ENCODE data around the gene KDM5B.
"Not testable (repeated sequence)": the region's sequence is repeated elsewhere in the genome, so short reads cannot be mapped to it uniquely, and the experiment has no call there.

Gene KDM5B

DNA sequence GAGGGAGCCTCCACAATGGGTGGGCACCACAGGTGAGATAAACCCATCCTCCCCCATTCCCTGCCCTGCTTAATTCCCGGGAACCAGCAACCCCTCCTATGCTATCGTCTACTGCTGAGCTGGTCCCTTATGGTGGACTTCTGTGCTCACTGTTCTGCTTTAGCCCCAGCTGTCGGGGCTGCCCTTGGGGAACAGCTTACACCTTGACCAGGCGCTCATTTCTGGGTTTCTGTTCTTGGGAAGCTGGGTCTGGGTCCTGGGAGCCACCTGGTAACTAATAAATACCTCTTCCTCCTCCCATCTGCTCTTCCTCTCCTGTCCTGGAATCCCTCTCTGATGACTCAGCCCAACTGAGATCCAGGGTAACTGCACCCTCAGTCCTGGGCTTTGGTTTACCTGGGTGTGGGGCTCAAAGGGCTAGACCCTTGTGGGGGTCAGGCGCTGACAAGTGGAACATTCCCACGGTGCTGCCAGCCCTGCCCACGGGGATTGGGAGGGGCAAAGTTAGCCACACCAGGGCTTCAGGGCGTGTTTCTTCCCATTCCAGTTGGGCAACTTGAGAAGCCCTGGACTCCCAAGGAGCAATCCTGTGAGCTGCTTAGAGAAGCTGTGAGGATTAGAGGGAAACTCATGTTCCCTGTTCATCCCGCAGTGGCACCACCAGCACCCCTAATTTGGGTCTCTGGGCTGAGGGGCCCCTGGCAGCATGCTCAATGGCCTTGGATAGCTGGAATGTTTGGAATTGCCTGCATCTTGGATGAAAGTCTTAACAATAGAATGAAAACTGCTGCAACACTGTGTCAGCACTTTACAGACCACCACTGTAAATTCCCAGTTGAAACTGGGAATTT, 4.2 kb upstream of the KDM5B start:
- no peak for DNase-seq

DNA sequence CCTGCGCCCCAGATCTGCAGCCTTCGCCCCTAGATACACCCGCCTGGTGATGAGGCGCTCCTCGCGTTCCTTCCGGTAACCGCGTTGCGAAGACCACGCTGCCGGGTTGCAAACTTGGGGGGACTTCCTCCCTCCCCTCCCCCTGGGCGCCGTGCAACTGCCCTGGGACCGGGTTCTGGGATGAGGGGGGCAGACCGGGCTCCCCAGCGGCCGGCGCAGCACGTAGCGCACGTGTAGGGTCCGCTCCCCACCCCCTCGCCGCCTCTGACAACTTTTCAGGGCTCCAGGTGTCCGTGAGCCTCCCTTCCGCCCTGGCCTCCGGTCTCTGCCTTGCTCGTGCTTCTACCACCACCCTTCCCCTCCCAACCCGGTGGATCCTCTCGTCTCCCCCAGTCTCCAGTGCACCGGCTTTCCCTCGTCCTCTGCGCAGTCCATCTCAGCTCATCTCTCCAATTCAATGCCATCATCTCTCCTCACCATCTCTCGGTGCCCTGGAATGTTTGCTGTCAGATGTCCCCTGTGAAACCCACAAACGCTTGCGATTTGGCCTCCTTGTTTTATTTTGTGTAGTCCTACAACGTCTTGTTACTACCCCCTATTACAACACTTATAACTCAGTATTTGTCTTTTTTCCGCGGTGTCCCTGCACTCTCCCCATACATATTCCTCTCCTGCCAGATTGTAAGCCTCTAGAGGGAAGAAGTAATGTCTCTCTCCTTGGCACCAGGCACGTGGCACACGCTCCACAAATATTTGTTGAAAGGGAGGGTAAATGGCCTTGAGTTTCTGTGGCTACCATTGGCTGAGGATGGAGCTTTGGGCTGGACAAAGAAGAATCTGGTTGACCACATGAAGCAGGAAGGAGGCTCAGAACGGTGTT, 3.3 kb upstream of the KDM5B start:
- no peak for DNase-seq

DNA sequence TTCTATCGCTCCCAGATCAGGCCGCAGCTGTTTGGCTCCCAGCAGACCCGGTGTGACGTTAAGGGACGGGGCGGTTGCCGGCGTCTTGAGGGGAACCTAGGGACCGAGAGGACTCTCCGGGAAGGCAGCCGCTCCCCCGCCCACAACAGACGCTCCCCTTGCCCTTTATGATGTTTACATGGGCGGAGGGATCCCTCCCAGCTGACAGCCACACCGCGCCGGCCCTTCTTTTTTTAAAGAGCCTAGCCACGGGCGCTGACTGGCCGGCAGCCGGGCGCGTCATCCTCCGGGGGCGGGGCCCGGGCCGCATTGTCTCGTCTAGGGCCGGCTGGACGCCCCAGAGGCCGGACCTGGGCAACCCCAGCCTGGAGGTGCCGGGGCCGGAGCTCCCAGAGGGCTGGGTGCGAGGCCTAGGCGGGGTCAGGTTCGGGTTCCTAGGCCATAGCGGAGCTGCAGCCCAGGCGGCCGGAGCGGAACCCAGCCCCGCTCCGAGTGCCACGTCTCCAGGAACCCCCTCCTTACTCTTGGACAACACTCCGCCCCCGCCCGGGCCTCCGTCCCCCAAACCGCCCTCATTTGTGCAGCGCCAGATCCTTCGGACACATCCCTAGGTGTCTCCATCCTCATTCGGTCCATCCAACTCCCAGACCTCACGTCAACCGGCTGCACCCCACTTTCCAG, 2.5 kb upstream of the KDM5B start, which contains the start of gene PCAT6:
TSS of gene PCAT6 (plus strand) at position 340 of the 681 bp plus-strand sequence.
- peak; percentile 93 for DNase-seq

DNA sequence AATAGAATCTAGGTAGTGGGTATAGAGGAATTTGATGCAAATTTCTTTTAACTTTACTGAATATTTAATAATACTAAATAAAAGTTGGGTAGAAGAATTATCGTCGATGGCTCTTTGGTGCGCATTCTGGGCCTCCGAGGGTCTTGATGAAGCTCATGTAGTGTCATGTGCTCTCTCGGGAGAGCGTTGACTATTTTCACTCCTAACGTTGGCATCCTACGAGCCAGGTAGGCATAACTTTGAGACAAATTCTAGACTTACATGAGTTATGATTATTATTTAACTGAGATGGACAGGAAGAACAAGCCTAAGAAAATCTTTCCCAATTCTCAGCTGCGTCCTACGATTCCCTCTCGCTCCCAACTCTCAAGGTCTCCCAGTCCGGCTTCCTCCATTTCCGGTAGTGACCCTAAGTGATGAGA, 2.0 kb upstream of the KDM5B start:
- no peak for DNase-seq

DNA sequence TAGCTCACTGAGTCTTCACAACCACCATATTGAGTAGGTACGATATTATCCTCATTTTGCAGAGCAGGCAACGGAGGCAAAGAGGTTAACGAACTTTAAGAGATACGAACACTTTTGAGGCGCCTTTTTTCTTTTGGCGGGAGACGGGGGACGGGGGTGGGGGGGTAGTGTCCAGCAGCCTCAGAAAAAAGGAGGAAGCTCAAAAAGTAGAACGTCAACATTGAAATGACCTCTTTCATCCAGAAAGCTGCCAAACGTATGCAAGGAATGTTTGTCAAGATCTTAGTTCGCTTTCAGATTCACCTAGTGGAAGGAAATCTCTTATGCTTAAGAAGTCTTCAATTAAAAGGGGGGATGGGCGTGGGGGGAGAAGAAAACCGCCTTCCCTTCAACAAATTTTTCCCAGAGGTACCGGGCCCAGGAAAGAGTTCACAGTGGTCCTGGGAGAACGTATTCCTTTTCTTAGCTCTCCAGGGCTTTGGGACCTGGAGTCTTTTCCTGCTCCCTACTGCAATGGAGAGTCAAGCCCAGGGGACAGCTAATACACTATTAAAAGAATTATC, 1.5 kb upstream of the KDM5B start:
- no peak for DNase-seq

DNA sequence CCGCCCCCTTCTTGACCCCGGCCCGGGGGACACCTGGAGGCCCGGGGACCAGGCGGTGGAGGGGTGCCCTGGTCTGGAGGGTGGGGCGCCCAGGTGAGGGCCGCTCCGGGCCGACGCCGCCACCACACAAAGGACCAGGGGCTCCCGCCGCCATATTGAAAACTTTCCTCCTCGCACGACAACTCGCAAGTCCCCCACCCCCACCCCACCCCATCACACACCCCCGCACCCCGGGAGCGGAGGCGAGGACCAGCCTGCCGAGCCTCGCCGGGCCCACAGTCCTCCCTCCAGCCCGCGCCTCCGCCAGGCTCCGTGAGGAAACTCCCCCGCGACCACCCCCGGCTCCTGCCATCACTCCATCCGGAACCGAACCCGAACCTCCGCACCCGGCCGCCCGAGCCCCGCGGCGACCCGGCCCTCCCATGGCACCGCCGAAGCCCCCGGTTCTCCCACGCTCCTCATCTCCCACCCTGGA, 733 bp downstream of the KDM5B start:
- no peak for DNase-seq

DNA sequence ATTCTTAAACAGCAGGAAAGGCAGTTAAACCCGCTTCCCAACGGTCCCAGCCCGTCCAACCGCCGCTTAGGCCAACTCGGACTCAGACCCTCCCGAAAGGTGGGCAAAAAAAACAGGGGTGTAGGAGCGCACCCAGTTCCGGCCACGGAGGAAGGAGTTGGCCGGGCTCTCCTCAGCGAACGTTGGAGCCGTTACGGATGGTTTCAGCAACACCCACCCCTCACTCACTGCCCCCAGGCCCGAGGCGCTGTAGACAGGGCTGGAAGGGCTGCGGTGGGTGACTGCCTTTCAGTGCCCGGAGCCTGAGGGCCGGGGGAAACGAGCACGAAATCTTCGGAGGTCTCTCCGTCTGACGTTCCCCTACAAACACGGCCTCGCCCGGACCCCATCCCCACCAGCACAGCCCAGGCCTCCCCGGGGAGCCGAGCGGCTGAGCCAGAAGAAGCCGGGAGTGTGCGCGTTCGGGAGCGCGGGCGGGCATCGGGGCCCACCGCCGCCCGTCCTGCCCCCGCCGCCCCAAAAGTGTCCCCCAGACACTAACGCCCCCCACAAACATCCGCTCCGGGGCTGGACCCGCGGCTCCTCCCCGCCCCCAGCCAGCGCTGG, 1.3 kb downstream of the KDM5B start:
- DNase-seq, result no peak

DNA sequence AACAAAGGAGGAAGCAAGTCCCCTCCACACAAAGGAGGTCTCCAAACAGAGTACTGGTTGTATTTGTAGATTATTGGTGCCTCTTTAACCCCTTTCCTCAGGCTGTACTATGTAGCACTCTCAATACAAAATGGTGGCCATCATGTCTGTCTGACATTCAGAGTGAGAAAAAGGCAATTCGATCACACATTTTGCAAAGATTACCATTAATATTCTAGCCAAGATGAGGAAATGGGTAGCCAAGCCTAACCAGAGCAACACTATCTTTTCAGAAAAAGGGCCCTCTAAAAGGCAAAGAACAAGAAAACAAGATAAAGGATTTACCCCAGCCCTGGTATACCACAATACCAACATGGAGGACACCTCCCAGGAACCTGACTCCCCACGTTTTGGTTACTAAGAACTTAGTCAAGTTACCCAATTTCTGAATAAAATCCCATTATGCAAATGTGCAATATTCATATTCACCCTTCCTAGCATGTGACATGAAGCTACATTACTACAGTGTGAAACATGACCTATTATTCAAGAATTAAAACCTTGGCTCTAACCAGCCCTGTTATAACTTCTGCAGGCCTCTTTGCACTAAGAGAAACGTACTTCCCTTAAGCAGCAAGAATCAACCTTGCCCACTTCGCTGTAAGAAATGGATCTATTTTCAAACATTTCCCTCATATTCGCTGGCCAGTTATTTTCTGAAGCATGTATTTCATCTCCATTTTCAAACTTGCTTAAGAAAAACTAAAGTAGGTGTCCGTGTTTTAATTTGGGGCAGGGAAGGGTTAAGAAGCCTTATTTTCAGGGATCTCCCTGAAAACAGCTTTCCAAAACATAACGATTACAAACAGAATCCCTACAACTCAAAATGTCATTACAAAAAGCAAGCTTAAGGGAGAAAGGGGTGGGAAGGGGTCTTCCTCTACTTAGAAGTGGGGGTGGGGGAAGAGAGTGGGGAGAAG, 2.1 kb downstream of the KDM5B start:
- DNase-seq, result peak; percentile 56

DNA sequence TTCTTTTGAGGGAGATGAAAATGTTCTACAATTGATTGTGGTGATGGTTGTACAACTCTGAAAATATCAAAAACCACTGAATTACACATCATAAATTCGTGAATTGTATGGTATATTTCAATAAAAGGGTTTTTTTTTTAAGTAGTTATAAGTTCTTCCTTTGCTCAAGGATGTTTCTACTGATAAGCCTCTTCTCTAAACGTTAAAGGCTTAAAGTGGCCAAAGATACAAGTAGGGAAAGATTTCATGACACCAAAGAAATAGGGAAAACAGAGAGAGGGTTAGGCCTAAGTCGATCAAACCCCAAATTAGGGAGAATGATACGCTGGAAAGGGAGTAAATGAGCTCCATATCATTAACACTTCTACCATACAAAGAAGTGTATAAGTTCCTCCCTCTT, 4.1 kb downstream of the KDM5B start:
- no peak for DNase-seq

DNA sequence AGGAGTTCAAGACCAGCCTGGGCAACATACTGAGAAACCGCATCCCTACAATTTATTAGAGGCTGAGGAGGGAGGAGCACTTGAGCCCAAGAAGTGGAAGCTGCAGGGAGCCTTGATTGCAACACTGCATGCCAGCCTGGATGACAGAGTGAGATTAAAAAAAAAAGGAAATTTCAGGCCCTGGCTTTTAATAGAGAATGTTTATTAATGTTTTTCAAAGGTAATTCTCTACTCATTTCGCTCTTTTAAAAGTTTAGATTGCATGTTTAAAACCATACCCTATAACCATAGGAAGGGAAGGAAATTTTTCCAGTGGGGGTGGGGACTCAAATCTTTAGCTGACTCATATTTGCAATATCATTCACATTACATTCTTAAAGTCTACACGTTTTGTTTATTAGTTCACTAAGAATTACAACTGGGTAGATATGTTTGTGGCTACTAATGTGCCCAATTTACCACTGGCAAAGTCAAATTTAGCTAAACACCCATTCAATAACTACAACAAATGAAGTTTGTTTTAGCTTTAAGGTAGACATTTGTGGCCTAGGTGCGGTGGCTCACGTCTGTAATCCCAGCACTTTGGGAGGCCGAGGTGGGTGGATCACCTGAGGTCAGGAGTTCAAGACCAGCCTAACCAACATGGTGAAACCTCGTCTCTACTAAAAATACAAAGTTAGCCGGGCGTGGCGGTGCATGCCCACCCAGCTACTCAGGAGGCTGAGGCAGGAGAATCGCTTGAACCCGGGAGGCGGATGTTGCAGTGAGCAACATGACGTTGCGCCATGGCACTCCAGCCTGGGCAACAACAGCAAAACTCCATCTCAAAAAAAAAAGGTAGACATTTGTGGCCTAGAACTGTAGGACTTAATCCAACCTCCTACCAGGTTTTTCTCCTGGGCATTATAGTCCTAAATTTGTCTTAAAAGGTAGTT, 5.0 kb downstream of the KDM5B start:
- DNase-seq, result no peak

DNA sequence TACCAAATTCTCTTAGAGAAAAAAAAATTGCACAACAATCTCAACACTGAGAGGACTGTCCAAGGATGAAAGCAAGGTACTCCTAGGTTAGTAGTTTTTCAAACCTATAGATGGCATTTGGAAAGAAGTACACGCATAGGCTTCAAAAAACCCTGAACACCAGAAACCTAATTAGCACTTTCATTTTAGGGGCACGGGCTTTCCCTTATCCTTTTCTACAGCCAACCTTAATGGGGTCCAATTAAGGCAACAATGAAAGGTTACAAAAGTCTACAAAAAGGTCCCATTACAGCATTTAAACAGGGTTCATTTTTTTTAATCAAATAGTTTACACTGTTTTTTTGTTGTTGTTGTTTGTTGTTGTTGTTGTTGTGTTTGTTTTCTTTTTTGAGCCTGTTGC, 6.2 kb downstream of the KDM5B start:
- DNase-seq, result no peak

DNA sequence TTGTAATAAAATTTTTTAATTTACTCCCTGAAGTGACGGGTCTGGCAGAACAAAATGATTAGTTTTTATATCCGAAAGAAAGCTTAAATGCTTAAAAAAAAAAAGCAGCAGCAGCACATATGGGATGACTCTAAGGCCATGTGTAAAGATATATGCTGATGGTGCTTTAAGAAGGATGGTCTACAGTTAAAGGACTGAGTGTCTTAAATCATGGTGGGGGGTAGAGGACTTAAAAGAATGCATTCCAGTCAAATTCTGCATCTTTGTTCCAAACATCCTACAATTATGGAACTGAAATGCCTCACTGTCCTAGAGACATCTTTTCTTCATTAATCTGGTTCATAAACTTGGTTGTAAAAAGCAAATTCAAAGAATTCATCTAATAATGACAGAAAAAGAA, 7.0 kb downstream of the KDM5B start:
- DNase-seq, result no peak

DNA sequence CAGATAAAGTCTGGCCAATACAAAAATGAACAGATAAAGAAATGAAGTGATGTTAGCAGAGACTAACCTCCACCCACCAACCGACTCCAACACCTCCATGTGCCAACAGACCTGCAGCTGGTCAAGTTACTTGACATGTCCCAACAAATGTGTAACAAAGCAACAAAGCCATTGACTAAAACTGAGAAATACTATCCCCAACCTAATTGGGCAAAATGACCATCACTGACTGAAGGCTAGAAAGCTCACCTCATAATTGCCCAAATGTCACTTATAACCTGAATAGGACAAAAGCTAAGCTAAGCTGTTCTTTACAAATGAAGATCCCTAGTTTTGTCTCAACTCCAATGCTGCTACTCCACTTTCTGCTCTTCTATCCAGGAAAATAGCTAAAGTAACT, 7.5 kb downstream of the KDM5B start:
- DNase-seq, result no peak

DNA sequence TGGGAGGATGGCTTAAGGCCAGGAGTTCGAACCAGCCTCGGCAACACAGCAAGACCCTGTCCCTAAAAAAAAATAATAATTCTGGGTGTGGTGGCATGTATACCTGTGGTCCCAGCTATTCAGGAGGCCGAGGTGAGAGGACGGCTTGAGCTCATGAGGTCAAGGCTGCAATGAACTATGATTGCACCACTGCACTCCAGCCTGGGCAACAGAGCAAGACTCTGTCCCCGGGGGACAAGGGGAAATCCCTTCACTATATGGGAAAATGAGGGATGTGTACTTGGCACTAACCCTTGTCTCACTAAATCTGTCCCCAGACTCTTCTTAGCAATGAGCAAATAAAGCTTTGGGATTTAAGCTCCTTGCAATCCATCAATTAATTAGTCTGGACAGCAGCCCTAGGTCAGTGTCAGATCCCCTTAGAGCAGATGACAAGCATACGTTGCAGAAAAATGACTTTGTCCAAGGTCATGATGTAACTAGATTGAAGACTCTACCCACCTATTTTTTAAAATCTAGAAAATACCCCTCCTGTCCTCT, 9.4 kb downstream of the KDM5B start:
- DNase-seq, result no peak

DNA sequence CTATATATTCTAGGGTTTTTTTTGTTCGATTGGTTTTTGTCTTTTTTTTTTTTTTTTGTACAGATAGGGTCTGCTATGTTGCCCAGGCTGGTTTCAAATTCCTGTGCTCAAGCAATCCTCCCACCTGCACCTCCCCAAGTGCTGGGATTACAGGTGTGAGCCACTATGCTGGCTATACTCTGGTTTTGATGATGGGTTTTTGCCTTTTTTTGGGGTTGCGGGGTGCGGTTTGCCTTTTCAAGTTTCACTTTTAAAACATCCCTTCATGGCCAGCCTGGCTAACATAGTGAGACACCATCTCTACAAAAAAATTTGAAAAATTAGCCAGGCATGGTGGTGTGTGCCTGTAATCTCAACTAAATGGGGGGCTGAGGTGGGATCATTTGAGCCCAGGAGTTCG, 10.0 kb downstream of the KDM5B start:
- no peak for DNase-seq

DNA sequence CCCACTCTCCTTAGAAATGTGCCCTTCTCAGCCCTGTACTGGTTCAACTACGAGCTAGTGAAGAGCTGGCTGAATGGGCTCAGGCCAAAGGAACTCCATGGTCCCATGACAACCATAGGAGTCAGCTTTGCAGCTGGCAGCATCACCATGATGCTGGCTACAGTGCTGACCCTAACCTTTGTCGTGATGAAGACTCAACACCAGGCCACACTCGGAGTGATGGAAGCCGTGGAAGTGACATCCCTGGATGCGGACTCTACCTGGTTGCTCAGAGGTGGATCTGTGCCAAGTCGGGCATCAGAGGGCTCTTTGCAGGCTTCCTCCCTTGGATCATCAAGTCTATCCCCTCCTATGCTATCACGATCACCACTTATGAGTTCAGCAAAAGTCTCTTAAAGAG, 11.6 kb downstream of the KDM5B start:
- no peak for DNase-seq

DNA sequence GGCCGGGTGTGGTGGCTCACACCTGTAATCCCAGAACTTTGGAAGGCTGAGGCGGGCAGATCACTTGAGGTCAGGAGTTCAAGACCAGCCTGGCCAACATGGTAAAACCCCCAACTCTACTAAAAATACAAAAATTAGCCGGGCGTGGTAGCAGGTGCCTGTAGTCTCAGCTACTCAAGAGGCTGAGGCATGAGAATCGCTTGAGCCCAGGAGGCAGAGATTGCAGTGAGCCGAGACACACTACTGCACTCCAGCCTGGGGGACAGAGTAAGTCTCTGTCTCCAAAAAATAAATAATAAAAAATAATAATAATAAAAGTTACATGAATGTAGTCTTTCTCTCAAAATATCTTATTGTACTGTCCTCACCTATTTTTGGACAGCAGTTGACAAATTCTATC, 13.3 kb downstream of the KDM5B start:
- not testable (repeated sequence) for DNase-seq

DNA sequence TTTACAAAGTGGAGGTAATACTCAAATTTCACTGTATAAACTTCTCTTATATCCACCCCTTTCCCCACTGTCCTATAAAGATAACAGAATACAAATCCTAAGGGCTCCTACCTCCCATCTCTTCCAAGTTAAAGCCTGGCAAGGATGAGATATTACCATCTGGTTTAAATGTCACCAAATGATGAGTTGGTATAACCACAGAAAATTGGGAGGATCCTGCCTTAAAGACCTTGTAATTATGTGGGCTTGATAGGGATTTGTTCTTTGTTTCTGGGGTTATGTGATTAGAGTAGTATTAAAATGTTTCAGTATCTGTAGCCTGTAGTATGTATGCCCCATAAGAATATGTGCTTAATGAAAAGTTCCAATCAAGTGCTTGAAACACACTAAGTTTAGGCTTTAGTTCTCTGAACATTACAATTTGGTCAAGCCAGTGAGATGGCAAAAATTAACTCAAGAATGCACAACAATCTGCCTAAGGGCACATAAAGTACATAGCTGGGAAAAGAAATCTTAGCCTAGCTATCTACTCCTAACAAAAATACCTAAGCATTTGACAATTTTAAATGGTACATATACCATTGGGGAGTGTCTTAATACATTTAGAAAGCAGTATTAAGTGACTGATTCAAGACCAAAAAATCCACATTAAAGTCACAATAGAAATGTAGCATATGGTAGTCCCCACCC, 14.0 kb downstream of the KDM5B start:
- no peak for DNase-seq

DNA sequence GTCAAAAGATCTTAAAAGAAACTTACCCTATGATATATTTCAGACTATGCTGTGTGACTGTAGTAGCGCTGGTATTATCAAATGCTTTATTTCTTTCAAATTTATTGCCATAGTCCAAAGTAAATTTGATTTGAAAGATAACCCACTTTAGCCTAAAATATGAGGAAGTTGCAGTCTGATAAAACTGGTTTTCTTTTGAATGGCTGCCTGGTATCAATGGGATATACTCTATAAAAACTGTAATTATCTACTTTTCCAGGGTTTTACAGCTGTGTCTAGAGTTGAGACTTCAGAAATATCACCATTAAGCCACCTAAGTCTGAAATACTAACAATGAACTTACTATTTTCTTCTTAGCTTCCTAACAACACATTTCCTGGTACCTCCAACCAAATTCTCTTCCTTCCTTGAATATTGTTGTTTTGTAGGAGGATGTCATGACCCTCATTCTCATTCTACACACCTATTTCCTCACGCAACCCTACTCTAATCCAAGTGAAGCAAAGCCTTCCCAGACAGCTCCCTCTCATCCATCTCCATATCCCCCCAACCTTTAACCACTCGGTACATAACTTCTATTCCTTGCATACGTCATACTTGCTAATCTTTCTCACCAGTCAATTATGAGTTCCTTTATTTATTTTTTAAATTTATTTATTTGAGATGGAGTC, 17.0 kb downstream of the KDM5B start:
- DNase-seq, result no peak
